LNCAP (cell line): ENCODE measurements around the gene BCAS3.

Experiments
- TF ChIP-seq, protein P1 (sequence below): fragments of 450-650 bp; IDR thresholded peaks from 2 replicates; pipeline ENCODE4 v1.5.1; 2017; ENCODE audit warnings: mild to moderate bottlenecking

BCAS3 gene

DNA sequence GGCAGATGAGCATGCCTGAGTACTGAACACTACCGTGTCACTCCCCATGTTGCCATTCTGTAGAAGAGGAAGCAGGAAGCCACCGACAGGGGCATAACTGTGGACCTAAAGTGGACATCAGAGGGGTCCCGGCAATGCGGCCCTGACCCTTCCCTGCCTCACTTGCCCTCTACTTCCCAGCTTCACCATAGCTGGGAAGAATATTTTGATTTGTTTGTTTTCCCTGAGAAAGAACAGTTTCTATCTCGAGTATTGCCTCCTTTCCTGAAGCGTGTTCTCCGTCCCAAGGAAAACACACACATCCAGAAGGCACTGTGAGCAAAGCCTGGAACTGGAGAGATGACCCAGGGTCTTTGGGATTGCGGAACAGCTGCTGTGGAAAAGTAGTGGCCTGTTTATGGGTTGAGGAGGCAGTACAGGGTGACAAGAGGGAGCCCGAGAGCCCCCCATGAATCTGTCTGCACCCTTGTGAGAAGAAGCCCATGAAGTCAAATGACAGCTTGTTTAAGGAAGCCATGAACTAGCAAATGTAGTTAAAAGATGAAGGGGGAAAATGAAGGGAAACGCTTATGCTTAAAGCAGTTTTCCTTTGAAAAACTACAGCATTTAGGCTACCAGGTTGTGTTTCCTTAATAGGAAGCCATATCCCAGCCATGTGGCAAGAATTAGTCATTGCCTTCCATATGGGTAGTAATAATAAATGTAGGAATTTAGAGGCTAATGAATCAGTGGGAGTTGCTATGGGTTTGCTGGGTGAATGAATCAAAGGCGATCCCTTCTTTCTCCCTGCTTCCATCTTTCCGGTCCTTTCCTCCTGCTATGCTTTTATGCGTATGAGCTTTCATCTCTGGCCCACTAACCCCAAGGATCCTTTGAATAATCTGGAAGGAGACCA is 632.0 kb downstream of the BCAS3 start:
- TF ChIP-seq, protein P1, sequence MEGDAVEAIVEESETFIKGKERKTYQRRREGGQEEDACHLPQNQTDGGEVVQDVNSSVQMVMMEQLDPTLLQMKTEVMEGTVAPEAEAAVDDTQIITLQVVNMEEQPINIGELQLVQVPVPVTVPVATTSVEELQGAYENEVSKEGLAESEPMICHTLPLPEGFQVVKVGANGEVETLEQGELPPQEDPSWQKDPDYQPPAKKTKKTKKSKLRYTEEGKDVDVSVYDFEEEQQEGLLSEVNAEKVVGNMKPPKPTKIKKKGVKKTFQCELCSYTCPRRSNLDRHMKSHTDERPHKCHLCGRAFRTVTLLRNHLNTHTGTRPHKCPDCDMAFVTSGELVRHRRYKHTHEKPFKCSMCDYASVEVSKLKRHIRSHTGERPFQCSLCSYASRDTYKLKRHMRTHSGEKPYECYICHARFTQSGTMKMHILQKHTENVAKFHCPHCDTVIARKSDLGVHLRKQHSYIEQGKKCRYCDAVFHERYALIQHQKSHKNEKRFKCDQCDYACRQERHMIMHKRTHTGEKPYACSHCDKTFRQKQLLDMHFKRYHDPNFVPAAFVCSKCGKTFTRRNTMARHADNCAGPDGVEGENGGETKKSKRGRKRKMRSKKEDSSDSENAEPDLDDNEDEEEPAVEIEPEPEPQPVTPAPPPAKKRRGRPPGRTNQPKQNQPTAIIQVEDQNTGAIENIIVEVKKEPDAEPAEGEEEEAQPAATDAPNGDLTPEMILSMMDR = no peak

DNA sequence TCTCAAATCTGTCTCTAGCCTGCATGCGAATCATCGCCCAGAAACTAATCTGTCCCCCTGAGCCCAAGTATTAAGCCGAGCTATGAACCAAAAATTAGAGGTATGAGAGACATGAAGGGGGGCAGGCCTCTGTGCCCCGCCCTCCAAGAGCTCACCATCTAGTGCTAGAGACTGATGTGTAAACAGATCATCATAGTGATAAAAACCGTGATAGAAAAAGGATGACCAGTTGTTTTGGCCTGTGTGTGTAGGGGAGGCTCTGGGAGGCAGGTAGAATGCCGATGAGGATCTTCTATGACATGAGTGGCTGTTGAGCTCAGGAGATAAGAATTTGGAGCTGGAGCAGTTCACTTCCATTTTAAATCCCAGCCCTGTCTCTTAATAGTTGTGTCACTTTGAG is 632.9 kb downstream of the BCAS3 start:
- TF ChIP-seq, protein P1 = no peak

DNA sequence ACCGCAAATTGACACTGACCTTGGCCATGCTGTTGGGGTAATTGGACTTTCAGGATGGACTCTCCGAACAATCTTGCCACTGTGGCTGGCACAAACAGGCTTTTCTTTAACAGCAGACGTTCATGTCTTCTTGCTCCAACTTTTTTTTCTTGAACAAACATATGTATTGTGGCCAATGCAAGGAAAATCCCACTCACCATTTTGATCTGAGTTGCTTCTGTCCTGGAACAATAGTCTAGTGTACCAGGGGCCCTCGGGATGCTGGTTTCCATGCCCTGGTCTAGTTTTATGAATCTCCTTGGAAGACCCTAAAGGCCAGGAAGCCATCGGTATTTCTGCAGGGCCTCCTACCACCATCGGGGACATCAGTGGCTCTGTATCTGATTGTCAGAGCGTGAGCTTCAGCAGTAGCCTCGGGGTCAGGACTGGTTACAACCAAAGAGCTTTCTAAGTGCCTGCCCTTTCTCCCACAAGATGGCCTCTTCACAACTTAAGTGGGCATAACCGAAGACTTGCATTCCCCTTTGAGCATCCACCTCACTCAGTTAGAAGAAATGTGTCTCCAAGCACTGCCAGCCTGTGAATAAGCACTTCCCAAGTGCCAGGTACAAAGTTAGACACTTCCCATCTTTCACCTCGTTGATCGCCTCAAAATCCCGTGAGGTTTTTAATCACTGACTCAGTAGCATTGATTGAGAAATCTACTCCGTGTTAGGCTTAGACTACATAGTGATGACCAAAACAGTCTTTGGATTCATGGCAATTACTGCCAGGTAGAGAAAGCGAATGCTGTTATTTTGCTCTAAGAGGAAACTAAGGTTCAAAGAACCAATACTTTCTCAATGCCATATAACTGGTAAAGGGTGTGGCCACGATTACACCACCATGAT is 635.0 kb downstream of the BCAS3 start:
- TF ChIP-seq, protein P1 = no peak

DNA sequence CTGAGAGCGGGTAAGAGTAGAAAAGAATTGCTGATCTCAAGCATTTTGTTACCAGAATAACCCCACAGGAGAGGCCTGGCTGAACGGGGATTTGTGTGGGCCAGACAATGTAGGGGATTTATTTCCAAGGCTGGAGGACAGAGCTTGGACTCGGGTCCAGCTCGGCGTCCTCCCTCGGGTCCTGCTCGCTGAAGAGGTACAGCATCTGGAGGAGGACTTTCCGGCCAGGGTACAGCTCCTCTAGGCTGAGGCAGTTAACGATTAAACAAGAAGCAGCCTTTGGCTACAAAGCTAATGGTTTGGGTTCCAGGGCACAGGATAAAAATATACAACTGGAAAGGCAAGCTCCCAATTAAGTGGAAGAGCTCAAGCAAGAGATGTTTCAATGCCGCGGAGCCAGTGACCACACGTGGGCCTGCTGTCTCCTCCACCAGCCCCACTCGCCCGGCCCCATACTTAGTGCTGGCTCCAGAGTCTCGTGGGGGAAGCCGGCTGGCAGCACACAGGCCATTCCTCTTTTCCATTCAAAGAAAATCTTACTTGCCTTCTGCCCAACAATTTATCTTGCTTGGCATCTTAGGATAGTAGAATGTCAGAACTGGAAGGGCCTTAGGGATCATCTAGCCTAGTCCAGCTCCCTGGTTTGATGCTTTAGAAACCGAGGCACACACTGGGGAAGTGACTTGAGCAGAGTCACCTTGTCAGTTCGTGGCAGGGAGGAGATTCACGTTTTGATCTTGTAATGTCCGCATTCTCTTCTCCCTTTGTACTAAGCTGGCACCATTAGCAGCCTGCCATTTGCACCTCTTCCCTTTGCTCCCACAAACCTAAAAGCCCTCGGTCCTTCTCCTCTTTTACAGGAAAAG is 636.0 kb downstream of the BCAS3 start:
- TF ChIP-seq, protein P1 = no peak

DNA sequence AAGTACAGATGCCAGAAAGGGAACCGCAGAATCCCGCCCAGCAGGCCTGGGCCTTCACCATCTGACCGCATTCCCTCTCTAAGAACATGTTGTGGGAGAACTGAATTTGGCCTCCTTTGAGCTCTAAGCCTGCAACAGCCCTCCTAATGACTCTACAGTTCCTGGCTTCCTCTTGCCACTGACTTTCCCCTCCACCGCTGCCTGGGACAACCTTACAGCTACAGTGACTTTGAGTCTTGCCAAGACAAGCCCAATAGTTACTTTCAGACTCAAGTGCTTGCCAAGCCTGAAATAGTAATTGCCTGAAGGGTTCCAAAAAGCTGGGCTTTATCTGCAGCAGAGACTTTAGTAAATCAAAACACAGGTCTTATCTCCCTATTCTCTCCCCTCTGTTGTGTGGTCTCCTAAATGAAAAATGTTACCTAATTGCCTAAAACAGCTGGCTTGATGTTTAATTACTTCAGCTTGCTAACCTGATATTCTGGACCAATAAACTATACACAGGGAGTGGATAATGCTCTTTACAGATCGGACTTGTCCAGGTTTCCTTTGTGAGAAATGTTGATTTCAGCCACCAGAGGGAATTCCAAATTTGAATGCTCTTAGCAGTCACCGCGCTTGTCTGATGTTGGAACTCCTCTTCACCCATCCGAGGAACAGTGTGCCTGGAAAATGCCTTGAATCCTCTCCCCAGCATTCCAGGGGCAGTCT is 636.9 kb downstream of the BCAS3 start:
- TF ChIP-seq, protein P1 = no peak

DNA sequence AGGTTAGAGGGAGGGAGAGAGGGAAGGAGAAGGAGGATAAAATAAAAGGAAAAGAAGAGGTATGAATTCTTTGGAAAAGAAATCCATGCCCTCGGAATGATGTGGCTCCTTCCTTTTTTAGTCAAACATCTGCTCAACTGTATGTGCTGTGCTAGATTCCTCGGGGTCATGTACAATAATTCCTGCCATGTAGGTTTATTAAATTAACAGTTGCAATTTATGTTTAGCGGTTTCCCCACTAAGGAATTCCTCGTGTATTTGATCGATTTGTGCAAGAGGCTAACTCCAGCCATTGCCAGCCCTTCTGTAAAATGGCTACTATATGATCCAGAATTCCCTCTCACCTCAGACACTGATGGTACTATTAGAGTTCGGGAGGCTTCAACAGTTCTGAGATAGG is 639.0 kb downstream of the BCAS3 start:
- TF ChIP-seq, protein P1 = no peak
